Testis (tissue), 3 donors: ENCODE data around the gene ERBB2. TPM values are rescaled to one million over a fixed set of nuclear protein-coding genes. Genes with fewer than 3 reads are reported as not detected.

Experiments used
- DNase-seq: peaks from one replicate; pipeline ENCODE4 v3.0.0-alpha.2; 2019
- H3K27ac ChIP-seq, 2 donors: fragments of 200-600 bp; sonication (generic); one replicate each; pipeline ENCODE4 v1.5.1; 2019
- H3K27me3 ChIP-seq: fragments of 200-600 bp; sonication (generic); one replicate; pipeline ENCODE4 v1.5.1; 2019
- H3K36me3 ChIP-seq: fragments of 200-600 bp; sonication (generic); one replicate; pipeline ENCODE4 v1.5.1; 2017; ENCODE audit warnings: low read depth; ENCODE audit errors: missing control alignments
- H3K4me1 ChIP-seq: fragments of 200-600 bp; sonication (generic); one replicate; pipeline ENCODE4 v1.5.1; 2019
- H3K4me3 ChIP-seq, 2 donors: fragments of 200-600 bp; sonication (generic); one replicate each; pipeline ENCODE4 v1.5.1; 2017 to 2019
- H3K9me3 ChIP-seq: fragments of 200-600 bp; sonication (generic); one replicate; pipeline ENCODE4 v1.5.1; 2017
- POLR2A ChIP-seq: fragments of 450-650 bp; IDR thresholded peaks from one replicate; pipeline ENCODE4 v1.6.1; 2017; ENCODE audit warnings: antibody characterized with exemption, mild to moderate bottlenecking, moderate library complexity
- WGBS, 2 donors: methylation state at CpG; one replicate each; pipeline ENCODE4 v1.1.5; 2018; 5-methylcytosine and 5-hydroxymethylcytosine counted together
- intact Hi-C: fragments of 100-400 bp; cut with DNase I; formaldehyde crosslinking; loops from one replicate; pipeline ENCODE4 v1.15.1; 2023; ENCODE audit warnings: low total_unique reads
- polyA plus RNA-seq: library from polyadenylated mRNA; stranded (reverse); fragments of 350-450 nt; fragmentation: Illumina TruSeq; extraction: RNeasy Lipid Tissue Mini Kit (QIAGEN cat#74804); gene quantifications from one replicate; pipeline ENCODE4 v1.2.3, GENCODE V29; 2014; ENCODE audit warnings: low read depth, low replicate concordance; ENCODE audit not compliant: insufficient read depth
- total RNA-seq, 2 donors: library from RNA; depleted of rRNA; stranded (reverse); fragments of >200 nt; gene quantifications; one replicate each; pipeline ENCODE4 v1.2.3, GENCODE V29; 2016
- TF ChIP-seq, protein P1 (sequence below), 3 experiments: fragments of 450-650 bp in 2 of 3; fragments of 200-600 bp in 1 of 3; sonication (generic) in 1 of 3; IDR thresholded peaks; one replicate each; pipeline ENCODE4 v1.5.1; 2016 to 2019; ENCODE audit warnings: antibody characterized with exemption in 3 of 3, mild to moderate bottlenecking in 2 of 3, moderate library complexity in 1 of 3

ERBB2 gene
- total and polyA plus RNA-seq, 3 donors from 2014 or later, result 32.1 to 40.0 (median 32.1) TPM

DNA sequence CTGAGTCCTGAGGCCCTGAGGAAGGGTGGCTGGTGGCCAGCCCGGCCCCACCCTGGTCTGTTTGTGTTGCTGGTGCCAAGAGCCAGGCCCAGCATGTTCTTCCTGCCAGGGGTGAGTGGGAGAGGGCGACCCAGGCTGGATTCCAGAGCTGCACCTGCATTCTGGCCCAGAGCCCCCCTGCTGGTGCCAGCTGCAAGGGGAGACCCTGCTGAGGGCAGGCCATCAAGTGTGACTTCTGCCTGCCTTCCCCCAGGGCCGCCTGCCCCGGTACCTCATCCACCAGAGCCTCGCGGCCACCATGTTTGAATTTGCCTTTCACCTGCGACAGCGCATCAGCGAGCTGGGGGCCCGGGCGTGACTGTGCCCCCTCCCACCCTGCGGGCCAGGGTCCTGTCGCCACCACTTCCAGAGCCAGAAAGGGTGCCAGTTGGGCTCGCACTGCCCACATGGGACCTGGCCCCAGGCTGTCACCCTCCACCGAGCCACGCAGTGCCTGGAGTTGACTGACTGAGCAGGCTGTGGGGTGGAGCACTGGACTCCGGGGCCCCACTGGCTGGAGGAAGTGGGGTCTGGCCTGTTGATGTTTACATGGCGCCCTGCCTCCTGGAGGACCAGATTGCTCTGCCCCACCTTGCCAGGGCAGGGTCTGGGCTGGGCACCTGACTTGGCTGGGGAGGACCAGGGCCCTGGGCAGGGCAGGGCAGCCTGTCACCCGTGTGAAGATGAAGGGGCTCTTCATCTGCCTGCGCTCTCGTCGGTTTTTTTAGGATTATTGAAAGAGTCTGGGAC is 37.1 kb upstream of the ERBB2 start:
- Histone ChIP-seq H3K4me3 (no peak overlapping the region), H3K9me3 (no peaks in the 10 kb centered on the region), H3K4me1 (peaks cover 19% of the 10 kb centered on the region), H3K36me3 (no peaks in the 10 kb centered on the region), H3K27ac (no peak overlapping the region), H3K27me3 (no peaks in the 10 kb centered on the region)
- WGBS, 2 donors, result 89 to 90% methylated on average over 14 to 21 of the region's 22 CpGs
- intact Hi-C loops, result no loop called here
- DNase-seq, result no peak
- no peak for TF ChIP-seq POLR2A

DNA sequence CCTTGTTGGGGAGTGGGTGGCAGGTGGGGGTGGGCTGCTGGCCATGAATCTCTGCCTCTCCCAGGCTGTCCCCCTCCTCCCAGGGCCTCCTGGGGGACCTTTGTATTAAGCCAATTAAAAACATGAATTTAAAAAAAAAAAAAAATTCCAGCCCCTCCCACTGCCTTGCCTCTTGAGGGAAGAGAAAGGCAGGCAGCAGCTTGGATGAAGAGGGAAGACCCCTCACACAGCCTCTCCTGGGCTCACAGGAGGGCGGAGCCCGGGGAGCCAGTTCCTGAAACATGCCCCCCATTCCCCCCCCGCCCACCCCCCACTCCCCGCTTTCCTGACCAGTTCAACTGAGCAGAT is 36.5 kb upstream of the ERBB2 start:
- WGBS, 2 donors, result 72 to 74% methylated on average over 4 of the region's 4 CpGs
- DNase-seq, result no peak
- TF ChIP-seq, protein P1, sequence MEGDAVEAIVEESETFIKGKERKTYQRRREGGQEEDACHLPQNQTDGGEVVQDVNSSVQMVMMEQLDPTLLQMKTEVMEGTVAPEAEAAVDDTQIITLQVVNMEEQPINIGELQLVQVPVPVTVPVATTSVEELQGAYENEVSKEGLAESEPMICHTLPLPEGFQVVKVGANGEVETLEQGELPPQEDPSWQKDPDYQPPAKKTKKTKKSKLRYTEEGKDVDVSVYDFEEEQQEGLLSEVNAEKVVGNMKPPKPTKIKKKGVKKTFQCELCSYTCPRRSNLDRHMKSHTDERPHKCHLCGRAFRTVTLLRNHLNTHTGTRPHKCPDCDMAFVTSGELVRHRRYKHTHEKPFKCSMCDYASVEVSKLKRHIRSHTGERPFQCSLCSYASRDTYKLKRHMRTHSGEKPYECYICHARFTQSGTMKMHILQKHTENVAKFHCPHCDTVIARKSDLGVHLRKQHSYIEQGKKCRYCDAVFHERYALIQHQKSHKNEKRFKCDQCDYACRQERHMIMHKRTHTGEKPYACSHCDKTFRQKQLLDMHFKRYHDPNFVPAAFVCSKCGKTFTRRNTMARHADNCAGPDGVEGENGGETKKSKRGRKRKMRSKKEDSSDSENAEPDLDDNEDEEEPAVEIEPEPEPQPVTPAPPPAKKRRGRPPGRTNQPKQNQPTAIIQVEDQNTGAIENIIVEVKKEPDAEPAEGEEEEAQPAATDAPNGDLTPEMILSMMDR (IDR thresholded peaks at IDR 0.05), result no peak
- TF ChIP-seq POLR2A, result no peak
- intact Hi-C loops, result no loop called here
- H3K36me3 ChIP-seq, result no peaks in the 10 kb centered on the region
- H3K27ac ChIP-seq, result no peak overlapping the region
- no peak overlapping the region for H3K4me3 ChIP-seq
- no peaks in the 10 kb centered on the region for H3K9me3 ChIP-seq
- peaks cover 23% of the 10 kb centered on the region for H3K4me1 ChIP-seq
- no peaks in the 10 kb centered on the region for H3K27me3 ChIP-seq

DNA sequence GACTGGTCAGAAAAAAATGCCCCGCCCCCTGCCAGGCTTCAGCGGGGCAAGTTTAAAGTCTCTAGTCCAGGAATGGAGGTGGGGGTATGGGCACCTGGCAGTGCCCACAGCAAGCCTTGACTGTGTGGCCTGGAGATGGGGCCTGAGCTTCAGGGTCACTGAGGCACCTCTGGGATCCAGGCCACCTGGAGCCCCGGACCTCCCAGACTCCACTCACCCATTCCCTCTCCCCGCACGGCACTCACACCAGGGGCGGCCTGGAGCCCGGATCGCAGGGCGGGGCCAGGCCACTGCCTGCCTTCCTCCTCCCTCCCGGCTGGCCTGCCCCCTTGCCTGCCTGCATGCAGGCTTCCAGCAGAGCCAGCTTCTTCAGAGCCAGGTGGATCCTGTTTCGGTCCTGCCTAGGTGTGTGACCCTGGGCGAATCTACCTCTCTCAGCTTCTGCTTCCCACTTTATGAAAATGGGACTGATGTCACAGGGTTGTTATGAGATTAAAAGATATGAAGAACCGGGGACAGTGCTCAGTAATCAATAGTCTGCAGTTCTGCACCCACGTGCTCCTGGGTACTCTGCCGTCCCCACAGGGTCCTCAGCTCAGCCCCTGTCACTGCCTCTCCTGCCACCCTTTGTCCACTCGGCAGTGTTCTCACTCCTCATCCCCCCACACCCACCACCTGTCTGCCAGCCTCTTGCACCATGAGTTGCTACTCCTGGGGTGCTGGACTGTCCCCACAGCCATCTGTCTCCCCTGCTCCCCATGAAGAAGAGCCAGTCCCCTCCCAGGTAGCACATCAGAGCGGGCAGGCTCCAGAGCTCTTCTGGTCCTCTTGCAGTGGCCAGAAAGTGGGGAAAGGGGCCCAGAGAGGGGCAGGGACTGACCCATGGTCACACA is 35.9 kb upstream of the ERBB2 start:
- Histone ChIP-seq H3K27me3 (no peaks in the 10 kb centered on the region), H3K9me3 (no peaks in the 10 kb centered on the region), H3K36me3 (no peaks in the 10 kb centered on the region), H3K27ac (no peak overlapping the region), H3K4me3 (no peak overlapping the region), H3K4me1 (peaks cover 23% of the 10 kb centered on the region)
- 57 to 69% methylated on average over 17 of the region's 17 CpGs for WGBS, 2 donors
- DNase-seq, result no peak
- intact Hi-C loops, result no loop called here
- TF ChIP-seq, protein P1 (IDR thresholded peaks at IDR 0.05), result no peak
- no peak for TF ChIP-seq POLR2A

DNA sequence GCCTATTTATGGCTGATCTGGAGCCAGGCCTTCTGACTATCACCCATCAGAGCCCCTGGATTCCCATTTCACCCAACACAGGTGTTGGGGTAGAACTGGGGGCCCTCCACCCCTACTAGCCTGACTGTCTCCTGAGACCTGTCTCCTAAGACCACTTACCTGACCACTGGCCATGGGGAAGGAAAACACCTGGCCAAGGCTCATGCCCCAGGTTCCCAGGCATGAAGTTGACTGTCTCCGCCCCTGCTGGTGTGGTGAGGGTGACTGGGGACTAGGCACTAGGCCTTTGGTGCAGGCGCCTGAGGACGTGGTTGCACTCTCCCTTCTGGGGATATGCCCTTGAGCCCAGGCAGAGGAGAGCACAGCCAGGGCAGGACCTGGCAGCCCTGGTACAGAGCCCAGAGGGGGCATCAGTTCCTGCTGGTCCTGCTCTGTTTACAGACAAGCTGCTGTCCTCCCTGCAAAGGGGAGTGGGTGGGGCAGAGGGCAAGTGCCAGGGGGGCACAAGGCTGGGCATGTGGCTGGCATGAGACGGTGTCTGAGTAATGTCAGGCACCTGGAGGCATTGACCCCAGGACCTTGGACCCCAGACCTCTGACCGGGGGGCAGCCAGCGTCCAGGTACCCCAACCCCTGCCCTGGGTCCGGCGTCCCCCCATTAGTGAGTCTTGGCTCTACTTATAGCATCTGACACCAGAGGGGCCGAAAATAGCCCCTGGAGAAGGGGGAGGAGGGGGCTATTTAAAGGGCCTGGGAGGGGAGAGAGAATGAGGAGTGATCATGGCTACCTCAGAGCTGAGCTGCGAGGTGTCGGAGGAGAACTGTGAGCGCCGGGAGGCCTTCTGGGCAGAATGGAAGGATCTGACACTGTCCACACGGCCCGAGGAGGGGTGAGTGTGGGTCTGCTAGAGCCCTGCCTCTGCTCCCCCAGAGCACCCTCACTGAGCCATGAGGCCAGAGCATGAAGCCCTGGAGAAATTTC is 35.0 kb upstream of the ERBB2 start, which contains the start of gene TCAP:
TSS of gene TCAP (plus strand) at position 769 of the 981 bp plus-strand sequence. CDS start at position 780, 11 bp downstream.
- TF ChIP-seq POLR2A, result no peak
- TF ChIP-seq, protein P1 (IDR thresholded peaks at IDR 0.05), result no peak
- Histone ChIP-seq H3K4me1 (peaks cover 23% of the 10 kb centered on the region), H3K27ac (no peak within 1 kb of the TSS), H3K36me3 (no peaks in the 10 kb centered on the region), H3K4me3 (no peak within 1 kb of the TSS), H3K9me3 (no peaks in the 10 kb centered on the region), H3K27me3 (no peaks in the 10 kb centered on the region)
- WGBS, 2 donors, result 54 to 63% methylated on average over 14 to 15 of the region's 15 CpGs
- intact Hi-C loops, result no loop called here
- DNase-seq, result no peak
